COLO829 (cell line): ENCODE measurements around the gene SLC22A2.
"Not testable (repeated sequence)": the region's sequence is repeated elsewhere in the genome, so short reads cannot be mapped to it uniquely, and the experiment has no call there.

Experiments
- DNase-seq: peaks from one replicate; pipeline ENCODE4 v3.0.0; 2012; ENCODE audit warnings: low spot score

Gene SLC22A2

GRCh38 chr6:160258346-160259142, at the start of gene SLC22A2:
Gene SLC22A2 (minus strand): TSS chr6:160258821. CDS start chr6:160258757, 64 bp downstream.
- no peak for DNase-seq

- DNase-seq, result no peak
Measured at GRCh38 chr6:160305926-160306713, 47.5 kb upstream of the SLC22A2 start.

DNA sequence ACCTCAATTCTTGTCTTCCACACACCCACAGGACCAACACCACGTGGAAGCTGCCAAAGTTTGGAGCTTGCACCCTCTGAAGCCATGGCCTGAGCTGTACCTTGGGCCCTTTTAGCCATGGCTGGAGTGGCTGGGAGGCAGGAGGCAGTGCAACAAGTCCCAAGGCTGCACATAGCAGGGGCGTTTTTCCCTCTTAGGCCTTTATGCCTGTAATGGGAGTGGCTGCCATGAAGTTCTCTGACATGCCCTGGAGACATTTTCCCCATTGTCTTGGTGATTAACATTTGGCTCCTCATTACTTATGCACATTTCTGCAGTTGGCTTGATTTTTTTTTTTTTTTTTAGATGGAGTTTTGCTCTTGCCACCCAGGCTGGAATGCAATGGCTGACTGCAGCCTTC, 45.2 kb upstream of the SLC22A2 start:
- DNase-seq, result no peak

DNA sequence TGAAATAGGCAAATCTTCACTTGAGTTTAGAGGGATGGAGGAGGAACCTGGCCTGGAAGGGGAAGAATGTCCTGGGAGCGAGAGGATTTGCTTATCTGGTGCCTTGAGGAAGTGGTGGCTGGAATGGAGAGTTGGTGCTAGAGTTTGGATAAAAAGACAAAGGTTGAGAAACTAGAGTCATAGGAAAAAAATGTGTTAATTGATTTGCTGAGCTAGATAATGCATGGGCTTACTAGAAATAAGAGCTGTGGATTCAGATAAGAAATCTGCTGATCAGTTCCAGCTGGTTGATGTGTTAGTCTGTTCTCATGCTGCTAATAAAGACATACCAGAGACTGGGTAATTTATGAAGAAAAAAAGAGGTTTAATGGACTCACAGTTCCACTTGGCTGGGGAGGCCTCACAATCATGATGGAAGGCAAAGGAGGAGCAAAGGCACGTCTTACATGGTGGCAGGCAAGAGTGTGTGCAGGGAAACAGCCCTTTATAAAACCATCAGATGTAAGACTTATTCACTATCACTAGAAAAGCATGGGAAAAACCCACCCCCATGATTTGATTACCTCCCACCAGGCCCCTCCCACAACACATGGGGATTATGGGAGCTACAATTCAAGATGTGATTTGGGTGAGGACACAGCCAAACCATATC, 43.9 kb upstream of the SLC22A2 start:
- DNase-seq, result not testable (repeated sequence)

DNA sequence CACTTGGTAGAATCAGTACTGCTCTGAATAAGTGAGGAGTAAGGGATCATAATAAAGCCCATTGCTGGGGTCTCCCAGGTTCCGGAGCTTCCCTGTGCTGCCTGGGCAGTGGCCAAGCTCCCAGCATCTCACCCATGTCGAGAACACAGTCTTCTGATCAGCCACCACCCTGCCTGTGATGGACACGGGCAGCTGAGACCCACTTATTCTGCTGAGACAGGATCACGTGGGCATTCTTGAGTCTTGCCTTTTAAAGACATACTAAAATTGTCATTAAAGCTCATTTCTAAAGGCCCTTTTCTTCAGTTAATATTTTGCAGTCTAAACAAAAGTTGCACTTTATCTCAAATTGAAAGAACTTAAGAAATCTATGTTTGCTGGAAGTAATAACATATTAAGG, 42.7 kb upstream of the SLC22A2 start:
- DNase-seq, result no peak

DNA sequence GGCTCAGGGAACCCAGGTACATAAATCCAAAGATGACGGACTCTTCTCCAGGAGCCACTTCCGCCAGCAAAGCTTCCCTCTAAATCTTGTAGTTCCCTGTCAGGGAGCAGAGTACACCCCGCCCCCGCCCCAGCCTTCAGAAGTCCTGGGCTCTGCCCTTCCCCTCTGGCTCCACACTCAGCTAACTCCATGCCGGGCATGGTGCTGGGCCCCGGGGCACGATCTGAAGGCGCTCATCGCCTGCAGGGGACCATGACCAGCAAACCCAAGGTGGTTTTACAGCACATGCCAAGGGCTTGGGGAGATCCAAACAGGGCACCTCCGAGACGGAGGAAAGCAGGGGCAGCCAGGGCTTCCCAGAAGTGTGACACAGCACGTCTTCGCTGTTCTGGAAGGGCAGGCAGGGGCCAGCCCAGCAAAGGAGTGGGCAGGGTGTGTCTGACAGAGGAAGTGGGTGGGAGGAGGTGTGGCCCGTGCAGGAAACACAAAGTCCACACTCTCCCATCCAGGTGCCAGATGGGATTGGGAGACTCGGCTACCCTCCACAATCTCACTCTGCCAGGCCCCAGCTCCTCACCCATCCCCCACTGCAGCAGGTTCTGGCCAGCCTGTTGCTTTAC, 41.6 kb upstream of the SLC22A2 start:
- no peak for DNase-seq

- no peak for DNase-seq
Measured at GRCh38 chr6:160299559-160299958, 40.9 kb upstream of the SLC22A2 start.

GRCh38 chr6:160298121-160298520, 39.5 kb upstream of the SLC22A2 start:
- DNase-seq, result no peak

DNA sequence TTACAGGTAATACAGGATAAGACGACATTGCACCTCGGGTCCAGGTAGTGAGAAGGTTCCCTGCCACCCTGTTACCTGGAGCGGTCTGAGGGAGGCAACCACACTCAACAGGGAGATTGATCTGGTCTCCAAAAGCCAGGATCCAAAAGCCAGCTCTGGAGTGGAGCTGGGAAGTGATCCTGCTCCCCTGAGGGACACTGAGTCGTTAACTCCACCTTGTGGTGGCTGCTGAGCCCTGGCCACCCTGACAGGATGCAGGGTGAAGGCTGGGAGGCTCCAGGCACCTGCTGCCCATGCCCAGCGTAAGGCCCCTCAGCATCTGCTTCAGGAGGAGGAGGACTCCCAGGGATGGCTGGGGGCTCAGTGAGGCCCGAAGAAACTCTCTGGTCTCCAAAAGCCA, 38.7 kb upstream of the SLC22A2 start:
- no peak for DNase-seq

DNA sequence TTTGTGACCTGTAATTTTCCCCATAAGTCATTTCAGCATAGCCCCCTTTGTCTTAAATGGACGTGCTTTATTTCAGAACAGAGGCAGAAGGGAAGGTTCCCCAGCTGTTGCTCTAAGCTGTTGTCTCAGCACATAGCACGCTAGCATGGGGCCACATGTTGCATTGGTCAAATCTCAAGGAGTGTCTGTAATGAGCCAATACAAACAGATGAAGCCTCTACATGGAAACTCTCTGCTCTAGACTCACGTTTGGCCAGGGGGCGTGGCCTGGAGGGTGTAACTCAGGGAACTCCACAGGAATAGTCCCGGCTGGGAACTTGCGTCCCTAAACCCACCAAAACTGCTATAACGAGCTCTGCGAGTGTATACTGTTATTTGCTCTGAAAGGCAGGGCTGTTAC, 35.2 kb upstream of the SLC22A2 start:
- DNase-seq, result no peak

GRCh38 chr6:160285541-160286105, 27.0 kb upstream of the SLC22A2 start:
- no peak for DNase-seq

GRCh38 chr6:160284575-160284974, 26.0 kb upstream of the SLC22A2 start:
- no peak for DNase-seq

- DNase-seq, result no peak
Measured at GRCh38 chr6:160282444-160282843, 23.8 kb upstream of the SLC22A2 start.

DNA sequence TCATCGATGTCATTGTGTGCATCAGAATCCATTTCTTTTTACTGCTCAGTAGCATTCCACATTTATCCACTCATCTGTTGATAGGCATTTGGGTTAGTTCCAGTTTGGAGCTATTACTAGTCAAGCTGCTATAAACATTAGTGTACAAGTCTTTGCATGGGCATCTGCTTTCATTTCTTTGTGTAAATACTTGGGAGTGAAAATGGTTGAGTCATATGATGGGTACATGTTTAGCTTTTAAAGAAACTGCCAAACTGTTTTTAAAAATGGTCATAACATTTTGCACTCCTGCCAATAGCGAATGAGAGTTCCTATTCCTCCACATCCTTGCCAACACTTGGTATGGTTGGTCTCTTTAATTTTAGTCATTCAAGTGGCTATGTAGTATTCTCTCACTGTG, 21.2 kb upstream of the SLC22A2 start:
- DNase-seq, result no peak

GRCh38 chr6:160278786-160279310, 20.2 kb upstream of the SLC22A2 start:
- DNase-seq, result no peak

- DNase-seq, result no peak
Measured at GRCh38 chr6:160278311-160278710, 19.7 kb upstream of the SLC22A2 start.

GRCh38 chr6:160277546-160277945, 18.9 kb upstream of the SLC22A2 start:
- DNase-seq, result no peak

DNA sequence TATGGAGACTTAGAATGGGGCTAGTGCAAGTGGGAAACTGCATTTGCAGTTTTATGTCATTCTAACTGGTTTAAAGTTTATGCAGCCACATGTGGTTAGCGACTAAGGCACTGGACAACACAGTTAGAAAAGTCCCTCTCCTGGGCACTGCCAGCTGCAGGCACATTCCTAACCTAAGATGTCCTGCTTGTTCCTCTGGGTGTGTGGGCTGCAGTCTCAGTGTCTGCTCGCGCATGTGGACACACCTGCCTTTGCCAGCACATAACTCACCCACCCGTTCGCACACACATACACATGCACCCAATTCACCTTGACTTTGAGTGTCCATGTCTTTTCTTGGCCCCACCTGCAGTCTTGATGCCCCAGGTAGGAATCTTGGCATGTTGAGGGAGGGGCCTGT, 18.5 kb upstream of the SLC22A2 start:
- DNase-seq, result no peak

- DNase-seq, result no peak
Measured at GRCh38 chr6:160276126-160276525, 17.5 kb upstream of the SLC22A2 start.

DNA sequence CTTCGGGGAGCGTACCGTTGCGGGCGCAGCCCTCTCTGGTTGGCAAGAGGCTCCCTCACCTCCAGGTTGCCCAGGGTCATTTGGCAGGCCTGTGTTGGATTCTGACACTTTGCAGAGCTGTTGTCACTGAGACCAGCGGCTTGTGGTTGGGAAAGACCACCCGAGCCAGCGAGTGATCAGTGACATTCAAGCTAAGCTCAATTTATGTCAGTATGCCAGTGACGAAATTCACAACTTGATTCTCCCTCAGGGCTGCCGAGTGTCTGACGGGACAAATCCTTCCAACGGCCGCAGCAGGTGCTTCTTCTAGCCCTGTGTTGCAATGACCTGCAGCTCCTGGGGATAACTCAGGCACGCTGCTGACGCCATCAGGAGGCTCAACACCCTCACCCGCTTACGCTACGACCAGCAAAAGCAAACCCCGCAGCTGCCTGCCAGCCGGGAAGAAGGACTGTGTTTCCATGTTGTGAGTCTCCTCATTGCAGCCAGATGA, 16.9 kb upstream of the SLC22A2 start:
- DNase-seq, result no peak

GRCh38 chr6:160274871-160275510, 16.4 kb upstream of the SLC22A2 start:
- DNase-seq, result no peak
